Measurements from ENCODE around the gene FUCA2. TPM values are rescaled to one million over a fixed set of nuclear protein-coding genes. Genes with fewer than 3 reads are reported as not detected.

The FUCA2 gene
- total RNA-seq, 1 experiment from 2014 or later = 72.1 TPM

DNA sequence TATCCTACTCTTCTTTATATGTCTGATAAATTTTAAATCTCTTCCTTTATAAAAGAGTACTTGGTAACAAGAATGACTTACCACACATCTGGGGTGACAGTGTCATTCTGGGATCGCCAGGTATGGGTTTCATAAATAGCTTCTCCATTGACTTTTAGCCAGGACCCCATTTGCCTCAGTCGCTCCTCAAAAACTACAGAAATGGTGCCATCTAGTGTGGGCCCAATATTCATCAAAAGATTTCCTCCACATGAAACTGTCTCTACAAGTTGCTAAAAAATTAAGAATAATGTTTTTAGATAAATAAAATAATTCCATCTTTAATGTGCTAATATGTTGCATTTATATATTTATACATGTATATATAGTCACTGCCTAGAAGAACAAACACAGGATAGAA is 9.7 kb downstream of the FUCA2 start:
- Mint-ChIP-seq H3K4me3 (no peak overlapping the region), H3K4me1 (no peaks in the 10 kb centered on the region), H3K9me3 (no peaks in the 10 kb centered on the region), H3K27me3 (ENCODE audit: low read depth) (no peaks in the 10 kb centered on the region), H3K27ac (no peak overlapping the region), H3K36me3 (ENCODE audit: insufficient read depth in 1 of 3, low read depth in 3 of 3) (peaks cover 18 to 78% (median 57%) of the 10 kb centered on the region in 3 experiments)
- Histone ChIP-seq H3K9ac (ENCODE audit: extremely low read depth, insufficient read length, low read length) (no peak overlapping the region), H3K18ac (ENCODE audit: insufficient read length, low read depth, low read length) (no peak overlapping the region), H4K8ac (replicated peaks; ENCODE audit: insufficient read length, low read depth, low read length) (no peak overlapping the region), H2BK20ac (ENCODE audit: low read depth, low read length, poor library complexity, severe bottlenecking) (no peak overlapping the region), H4K91ac (ENCODE audit: insufficient read length, low read depth, low read length) (no peak overlapping the region), H3K79me1 (ENCODE audit: insufficient read depth, low read depth, low read length, poor library complexity, severe bottlenecking) (no peaks in the 10 kb centered on the region), H3K4ac (ENCODE audit: low read depth, low read length) (no peak overlapping the region), H3K27ac (ENCODE audit: insufficient read length, low read depth, low read length) (no peak overlapping the region), H2BK12ac (ENCODE audit: insufficient read length, low read depth, low read length) (no peak overlapping the region), H2AFZ (ENCODE audit: low read length) (no peak overlapping the region), H3K23ac (ENCODE audit: insufficient read length, low read depth, low read length) (no peak overlapping the region), H2BK120ac (ENCODE audit: low read depth, low read length, poor library complexity, severe bottlenecking) (no peak overlapping the region), H3K9me3 (ENCODE audit: control insufficient read depth, low read depth, low read length) (no peaks in the 10 kb centered on the region), H2BK15ac (ENCODE audit: low read depth, low read length) (no peak overlapping the region), H2AK5ac (ENCODE audit: insufficient read length, low read length) (no peak overlapping the region), H3K14ac (ENCODE audit: insufficient read depth, low read length) (no peak overlapping the region), H3K79me2 (ENCODE audit: insufficient read depth, low read length) (no peaks in the 10 kb centered on the region), H2BK5ac (ENCODE audit: insufficient read length, low read length) (no peak overlapping the region), H3K4me2 (ENCODE audit: insufficient read depth, insufficient read length, low read length) (no peak overlapping the region), H3K56ac (ENCODE audit: insufficient read length, low read depth, low read length) (no peak overlapping the region), H4K5ac (ENCODE audit: insufficient read length, low read depth, low read length) (no peak overlapping the region), H3T11ph (ENCODE audit: low read length) (no peak overlapping the region), H3K27me3 (ENCODE audit: insufficient read depth, low read length) (no peaks in the 10 kb centered on the region), H4K20me1 (ENCODE audit: control insufficient read depth, insufficient read depth, insufficient read length) (no peaks in the 10 kb centered on the region), H3K23me2 (ENCODE audit: insufficient read length, low read depth, low read length, poor library complexity, severe bottlenecking) (no peaks in the 10 kb centered on the region), H3K4me1 (ENCODE audit: insufficient read depth, low read length) (no peaks in the 10 kb centered on the region)
- no CpG with 5 or more reads among the region's 2 CpGs for WGBS (ENCODE audit: extremely low coverage, insufficient read length, low lambda C conversion rate)
- DNase-seq = no peak
- TF ChIP-seq, protein P1, sequence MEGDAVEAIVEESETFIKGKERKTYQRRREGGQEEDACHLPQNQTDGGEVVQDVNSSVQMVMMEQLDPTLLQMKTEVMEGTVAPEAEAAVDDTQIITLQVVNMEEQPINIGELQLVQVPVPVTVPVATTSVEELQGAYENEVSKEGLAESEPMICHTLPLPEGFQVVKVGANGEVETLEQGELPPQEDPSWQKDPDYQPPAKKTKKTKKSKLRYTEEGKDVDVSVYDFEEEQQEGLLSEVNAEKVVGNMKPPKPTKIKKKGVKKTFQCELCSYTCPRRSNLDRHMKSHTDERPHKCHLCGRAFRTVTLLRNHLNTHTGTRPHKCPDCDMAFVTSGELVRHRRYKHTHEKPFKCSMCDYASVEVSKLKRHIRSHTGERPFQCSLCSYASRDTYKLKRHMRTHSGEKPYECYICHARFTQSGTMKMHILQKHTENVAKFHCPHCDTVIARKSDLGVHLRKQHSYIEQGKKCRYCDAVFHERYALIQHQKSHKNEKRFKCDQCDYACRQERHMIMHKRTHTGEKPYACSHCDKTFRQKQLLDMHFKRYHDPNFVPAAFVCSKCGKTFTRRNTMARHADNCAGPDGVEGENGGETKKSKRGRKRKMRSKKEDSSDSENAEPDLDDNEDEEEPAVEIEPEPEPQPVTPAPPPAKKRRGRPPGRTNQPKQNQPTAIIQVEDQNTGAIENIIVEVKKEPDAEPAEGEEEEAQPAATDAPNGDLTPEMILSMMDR (conservative IDR thresholded peaks at IDR 0.05) = peak; percentile 21; the same call in 1 of the 3 replicates
